A549 (cell line): ENCODE data around the gene USP20.

ENCODE experiments used
- CHD2 ChIP-seq: fragments of 150-350 bp; IDR thresholded peaks from 2 replicates; pipeline ENCODE4 v1.6.1; 2014; ENCODE audit warnings: low read length; ENCODE audit not compliant: partially characterized antibody
- EP300 ChIP-seq, 2 experiments: fragments of >200 bp; sonication (Bioruptor Twin); formaldehyde crosslinking; IDR thresholded peaks; 2 replicates in 1 of 2; 3 replicates in 1 of 2; pipeline ENCODE4 v1.6.1; 2016 to 2017
- ESRRA ChIP-seq: fragments of 150-350 bp; IDR thresholded peaks from 2 replicates; pipeline ENCODE4 v1.6.1; 2014; ENCODE audit warnings: mild to moderate bottlenecking, low read length, borderline replicate concordance
- HDAC2 ChIP-seq: fragments of 200-600 bp; sonication (generic); IDR thresholded peaks from 2 replicates; pipeline ENCODE4 v1.6.1; 2016
- HOXB13 ChIP-seq: fragments of 250-450 bp; sonication (Bioruptor Pico); IDR thresholded peaks from 2 replicates; pipeline ENCODE4 v1.5.0; 2020; ENCODE audit warnings: low read depth, mild to moderate bottlenecking, moderate library complexity
- RAD21 ChIP-seq, 2 experiments: fragments of >200 bp in 1 of 2; sonication (Bioruptor Twin) in 1 of 2; formaldehyde crosslinking in 1 of 2; IDR thresholded peaks in 1 of 2; conservative IDR thresholded peaks in 1 of 2; 2 replicates in 1 of 2; 3 replicates in 1 of 2; pipeline ENCODE4 v1.6.1; 2012 to 2018; ENCODE audit warnings: inconsistent platforms in 1 of 2
- RCOR1 ChIP-seq: fragments of 150-350 bp; IDR thresholded peaks from 2 replicates; pipeline ENCODE4 v1.6.1; 2014; ENCODE audit warnings: antibody characterized with exemption, low read length, low read depth
- RFX5 ChIP-seq: fragments of 450-650 bp; IDR thresholded peaks from 2 replicates; pipeline ENCODE4 v1.7.1; 2014; ENCODE audit warnings: antibody characterized with exemption, mild to moderate bottlenecking, moderate library complexity
- SREBF2 ChIP-seq: fragments of 450-650 bp; IDR thresholded peaks from 2 replicates; pipeline ENCODE4 v1.6.1; 2014; ENCODE audit warnings: mild to moderate bottlenecking, moderate library complexity
- TF ChIP-seq, protein P1 (sequence below): fragments of >200 bp; sonication (Bioruptor Twin); formaldehyde crosslinking; IDR thresholded peaks from 3 replicates; pipeline ENCODE4 v1.5.1; 2016
- TF ChIP-seq, protein P2 (sequence below): IDR thresholded peaks from 2 replicates; pipeline ENCODE4 v1.6.1; 2012
- TF ChIP-seq, protein P3 (sequence below): IDR thresholded peaks from 2 replicates; pipeline ENCODE4 v1.6.1; 2012

DNA sequence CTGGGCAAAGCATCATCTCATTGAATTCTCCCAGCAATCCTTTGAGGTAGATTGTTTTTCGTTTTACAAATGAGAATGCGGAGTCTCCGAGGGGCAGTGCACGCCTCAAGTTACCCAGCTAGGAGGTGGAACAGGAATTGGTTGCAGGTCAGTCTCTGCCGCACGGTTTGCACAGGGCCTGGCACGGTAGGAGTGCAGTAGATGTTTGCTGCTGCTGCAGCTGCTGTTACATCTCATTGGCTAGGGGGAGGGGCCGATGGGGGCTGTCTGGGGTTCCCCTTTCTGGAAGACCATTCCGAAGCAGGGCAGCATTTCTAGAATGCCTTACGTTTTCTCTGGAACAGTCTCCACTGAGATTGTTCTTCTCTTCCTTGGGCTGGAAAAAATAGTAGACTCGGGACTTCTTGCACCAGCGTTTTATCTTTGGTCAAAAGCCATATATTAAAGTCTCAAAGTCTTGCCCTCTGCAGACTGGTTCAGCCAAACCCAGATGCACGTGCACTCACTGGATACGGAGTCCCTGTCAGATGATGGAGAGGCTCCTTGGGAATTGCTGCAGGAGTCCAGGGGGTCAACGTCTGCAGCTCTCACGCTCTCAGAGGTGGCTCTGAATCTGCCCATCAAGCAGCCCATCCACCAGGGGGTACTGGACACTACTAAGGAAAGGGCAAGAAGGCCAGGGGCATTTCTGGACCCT, 1.2 kb downstream of the USP20 start:
- TF ChIP-seq EP300 (IDR thresholded peaks at IDR 0.05) (no peak), SREBF2 (no peak), CHD2 (no peak), HDAC2 (no peak), ESRRA (no peak), RFX5 (no peak), RAD21 (conservative IDR thresholded peaks at IDR 0.05 in 1 of 2, IDR thresholded peaks at IDR 0.05 in 1 of 2) (no peak), HOXB13 (CRISPR knock-in tag) (no peak), RCOR1 (no peak)
- TF ChIP-seq, protein P1, sequence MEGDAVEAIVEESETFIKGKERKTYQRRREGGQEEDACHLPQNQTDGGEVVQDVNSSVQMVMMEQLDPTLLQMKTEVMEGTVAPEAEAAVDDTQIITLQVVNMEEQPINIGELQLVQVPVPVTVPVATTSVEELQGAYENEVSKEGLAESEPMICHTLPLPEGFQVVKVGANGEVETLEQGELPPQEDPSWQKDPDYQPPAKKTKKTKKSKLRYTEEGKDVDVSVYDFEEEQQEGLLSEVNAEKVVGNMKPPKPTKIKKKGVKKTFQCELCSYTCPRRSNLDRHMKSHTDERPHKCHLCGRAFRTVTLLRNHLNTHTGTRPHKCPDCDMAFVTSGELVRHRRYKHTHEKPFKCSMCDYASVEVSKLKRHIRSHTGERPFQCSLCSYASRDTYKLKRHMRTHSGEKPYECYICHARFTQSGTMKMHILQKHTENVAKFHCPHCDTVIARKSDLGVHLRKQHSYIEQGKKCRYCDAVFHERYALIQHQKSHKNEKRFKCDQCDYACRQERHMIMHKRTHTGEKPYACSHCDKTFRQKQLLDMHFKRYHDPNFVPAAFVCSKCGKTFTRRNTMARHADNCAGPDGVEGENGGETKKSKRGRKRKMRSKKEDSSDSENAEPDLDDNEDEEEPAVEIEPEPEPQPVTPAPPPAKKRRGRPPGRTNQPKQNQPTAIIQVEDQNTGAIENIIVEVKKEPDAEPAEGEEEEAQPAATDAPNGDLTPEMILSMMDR = no peak
- TF ChIP-seq, protein P2, sequence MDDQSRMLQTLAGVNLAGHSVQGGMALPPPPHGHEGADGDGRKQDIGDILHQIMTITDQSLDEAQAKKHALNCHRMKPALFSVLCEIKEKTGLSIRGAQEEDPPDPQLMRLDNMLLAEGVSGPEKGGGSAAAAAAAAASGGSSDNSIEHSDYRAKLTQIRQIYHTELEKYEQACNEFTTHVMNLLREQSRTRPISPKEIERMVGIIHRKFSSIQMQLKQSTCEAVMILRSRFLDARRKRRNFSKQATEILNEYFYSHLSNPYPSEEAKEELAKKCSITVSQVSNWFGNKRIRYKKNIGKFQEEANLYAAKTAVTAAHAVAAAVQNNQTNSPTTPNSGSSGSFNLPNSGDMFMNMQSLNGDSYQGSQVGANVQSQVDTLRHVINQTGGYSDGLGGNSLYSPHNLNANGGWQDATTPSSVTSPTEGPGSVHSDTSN = no peak
- TF ChIP-seq, protein P3, sequence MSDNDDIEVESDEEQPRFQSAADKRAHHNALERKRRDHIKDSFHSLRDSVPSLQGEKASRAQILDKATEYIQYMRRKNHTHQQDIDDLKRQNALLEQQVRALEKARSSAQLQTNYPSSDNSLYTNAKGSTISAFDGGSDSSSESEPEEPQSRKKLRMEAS = no peak
